ENCODE data around the gene PPP1R12A.

PPP1R12A gene

DNA sequence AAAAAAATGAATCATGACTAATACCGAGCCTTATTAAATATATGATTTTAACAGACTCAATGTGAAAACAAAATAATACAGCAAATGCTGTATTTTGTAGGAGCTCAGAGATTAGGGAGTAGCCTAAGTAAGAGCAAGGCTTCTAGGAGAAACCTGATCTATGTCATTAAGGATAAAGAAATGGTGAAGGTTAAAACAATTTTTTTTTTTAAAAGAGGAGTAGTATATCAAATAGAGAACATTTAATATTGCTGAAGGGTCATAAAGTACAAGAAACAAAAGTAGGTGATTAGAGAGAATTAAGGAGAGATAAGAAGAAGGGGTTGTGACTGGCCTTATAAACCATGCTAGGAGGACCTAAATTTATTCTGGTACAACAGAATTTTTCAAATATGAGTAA is 39.1 kb downstream of the PPP1R12A start:
- TF ChIP-seq, protein P1, sequence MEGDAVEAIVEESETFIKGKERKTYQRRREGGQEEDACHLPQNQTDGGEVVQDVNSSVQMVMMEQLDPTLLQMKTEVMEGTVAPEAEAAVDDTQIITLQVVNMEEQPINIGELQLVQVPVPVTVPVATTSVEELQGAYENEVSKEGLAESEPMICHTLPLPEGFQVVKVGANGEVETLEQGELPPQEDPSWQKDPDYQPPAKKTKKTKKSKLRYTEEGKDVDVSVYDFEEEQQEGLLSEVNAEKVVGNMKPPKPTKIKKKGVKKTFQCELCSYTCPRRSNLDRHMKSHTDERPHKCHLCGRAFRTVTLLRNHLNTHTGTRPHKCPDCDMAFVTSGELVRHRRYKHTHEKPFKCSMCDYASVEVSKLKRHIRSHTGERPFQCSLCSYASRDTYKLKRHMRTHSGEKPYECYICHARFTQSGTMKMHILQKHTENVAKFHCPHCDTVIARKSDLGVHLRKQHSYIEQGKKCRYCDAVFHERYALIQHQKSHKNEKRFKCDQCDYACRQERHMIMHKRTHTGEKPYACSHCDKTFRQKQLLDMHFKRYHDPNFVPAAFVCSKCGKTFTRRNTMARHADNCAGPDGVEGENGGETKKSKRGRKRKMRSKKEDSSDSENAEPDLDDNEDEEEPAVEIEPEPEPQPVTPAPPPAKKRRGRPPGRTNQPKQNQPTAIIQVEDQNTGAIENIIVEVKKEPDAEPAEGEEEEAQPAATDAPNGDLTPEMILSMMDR (IDR thresholded peaks at IDR 0.05; ENCODE audit: low read length, missing control alignments), result no peak
- H3K4me3 ChIP-seq (replicated peaks; ENCODE audit: low read depth, low read length), result no peak overlapping the region
- no peak for DNase-seq (ENCODE audit: low read depth)

DNA sequence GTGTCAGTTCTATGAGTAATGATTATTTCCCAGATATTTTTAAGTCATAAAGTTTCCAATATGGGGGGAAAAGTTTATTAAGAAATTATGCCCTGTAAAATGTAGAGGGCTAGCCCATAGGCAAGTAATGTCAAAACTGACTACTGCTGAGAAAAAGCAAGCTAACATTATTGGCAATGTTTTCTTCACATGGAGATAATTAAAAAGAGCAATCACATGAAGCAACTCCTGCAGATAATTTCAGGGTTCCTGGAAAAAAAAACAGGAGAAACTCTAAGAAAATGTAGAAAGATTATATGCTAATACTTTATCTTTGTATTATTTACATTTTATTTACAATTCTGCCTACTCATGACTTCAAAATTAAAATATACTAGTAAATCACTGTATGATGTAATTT is 39.8 kb downstream of the PPP1R12A start:
- no peak overlapping the region for H3K4me3 ChIP-seq (replicated peaks; ENCODE audit: low read depth, low read length)
- TF ChIP-seq, protein P1 (IDR thresholded peaks at IDR 0.05; ENCODE audit: low read length, missing control alignments), result no peak
- no peak for DNase-seq (ENCODE audit: low read depth)

DNA sequence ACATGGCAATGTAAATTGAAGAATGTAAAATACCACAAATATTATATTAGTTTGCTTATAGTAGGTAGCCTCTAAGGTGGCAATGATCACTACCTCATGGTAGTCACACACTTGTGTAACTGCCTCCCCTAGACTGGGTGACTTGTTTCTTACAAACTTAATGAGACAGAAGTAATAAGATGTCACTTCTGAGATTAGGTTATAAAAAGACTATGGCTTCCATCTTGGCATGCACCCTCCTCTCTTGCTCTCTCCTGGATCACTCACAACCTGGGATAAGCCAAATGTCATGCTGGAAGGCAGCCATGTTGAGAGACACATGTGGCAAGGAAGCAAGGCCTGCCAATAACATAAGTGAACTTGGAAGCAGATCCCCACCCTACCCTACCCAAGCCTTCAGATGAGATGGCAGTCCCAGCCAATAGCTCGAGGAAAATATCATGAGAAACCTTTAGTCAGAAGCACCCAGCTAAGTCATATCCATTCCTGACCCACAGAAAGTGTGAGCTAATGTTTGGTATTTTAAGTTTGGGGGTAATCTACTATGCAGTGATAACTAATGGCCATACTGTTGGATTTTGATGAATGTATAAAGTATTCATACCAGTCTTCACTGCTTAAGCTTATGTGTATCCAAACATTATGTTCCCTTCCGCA is 43.3 kb downstream of the PPP1R12A start:
- H3K4me3 ChIP-seq (replicated peaks; ENCODE audit: low read depth, low read length), result no peak overlapping the region
- DNase-seq (ENCODE audit: low read depth), result no peak
- TF ChIP-seq, protein P1 (IDR thresholded peaks at IDR 0.05; ENCODE audit: low read length, missing control alignments), result no peak

DNA sequence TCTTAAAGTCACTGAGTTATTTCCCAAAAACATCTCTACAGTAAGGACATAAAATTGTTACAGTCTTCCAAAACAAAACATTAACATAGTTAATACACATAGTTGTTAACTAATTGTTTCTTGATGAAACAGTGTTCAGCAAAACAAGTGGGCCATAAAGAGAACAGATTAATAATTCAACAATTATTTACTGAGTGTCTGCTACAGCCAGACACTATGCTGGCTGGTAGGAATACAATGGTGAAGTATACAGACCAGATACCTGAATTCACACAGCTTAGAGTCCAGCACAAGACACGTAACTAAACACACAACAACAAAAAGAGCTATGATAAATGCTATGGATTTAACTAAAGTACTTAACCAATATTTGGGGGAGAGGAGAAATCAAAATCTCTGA is 47.0 kb downstream of the PPP1R12A start:
- TF ChIP-seq, protein P1 (IDR thresholded peaks at IDR 0.05; ENCODE audit: low read length, missing control alignments), result no peak
- no peak overlapping the region for H3K4me3 ChIP-seq (replicated peaks; ENCODE audit: low read depth, low read length)
- DNase-seq (ENCODE audit: low read depth), result no peak

DNA sequence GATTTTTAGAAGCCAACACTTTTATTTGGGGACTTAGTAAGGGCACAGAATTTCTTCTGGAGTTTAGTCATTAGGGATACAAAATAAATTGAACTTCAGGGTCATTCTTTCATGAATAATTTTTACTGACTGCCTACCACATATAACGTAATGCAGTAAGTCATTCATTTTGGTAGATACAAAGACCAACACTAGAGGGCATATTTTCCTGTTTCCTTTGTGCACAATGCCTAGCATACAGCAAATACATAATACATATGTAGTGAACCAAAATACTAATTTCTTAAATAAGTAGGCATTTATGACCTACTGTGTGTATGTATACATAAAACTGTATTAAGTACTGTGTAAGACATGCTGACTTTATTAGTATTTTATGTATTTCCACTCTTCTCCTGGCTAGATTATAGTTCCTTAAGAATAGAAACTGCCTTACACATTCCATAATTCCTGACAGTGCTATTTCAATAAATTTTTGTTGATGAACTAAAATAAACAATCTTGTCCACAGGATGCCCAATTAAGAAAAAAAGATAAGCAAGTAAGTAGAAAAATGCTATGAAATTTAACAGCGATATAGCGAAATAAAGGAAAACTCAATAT is 47.9 kb downstream of the PPP1R12A start:
- TF ChIP-seq, protein P1 (IDR thresholded peaks at IDR 0.05; ENCODE audit: low read length, missing control alignments), result peak; percentile 75
- H3K4me3 ChIP-seq (replicated peaks; ENCODE audit: low read depth, low read length), result no peak overlapping the region
- DNase-seq (ENCODE audit: low read depth), result peak; percentile 78

DNA sequence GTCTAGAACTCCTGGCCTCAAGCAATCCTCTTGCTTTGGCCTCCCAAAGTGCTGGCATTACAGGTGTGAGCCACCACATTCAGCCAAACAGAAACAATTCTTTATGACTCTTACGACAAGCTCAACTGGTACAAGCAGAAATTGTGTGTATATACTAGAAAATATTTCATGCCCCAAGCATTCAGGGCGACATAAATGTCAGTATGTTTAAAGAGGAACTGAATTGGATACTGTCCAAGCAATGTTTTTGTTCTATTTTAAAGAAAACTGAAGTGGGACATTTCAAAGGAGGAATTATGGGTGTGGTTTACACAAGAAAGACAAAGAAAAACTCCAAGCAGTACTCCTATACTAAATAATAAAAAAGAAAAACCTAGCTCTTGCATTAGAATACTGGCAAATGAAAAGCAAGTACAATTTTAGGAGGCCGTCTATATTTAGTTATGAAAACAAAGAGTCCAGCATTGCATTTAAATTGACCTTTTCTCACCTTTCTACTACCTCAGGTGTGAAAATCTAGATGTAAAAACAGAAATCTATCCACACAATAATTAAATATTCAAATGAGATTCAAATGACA is 48.9 kb downstream of the PPP1R12A start:
- peak; percentile 40 for DNase-seq (ENCODE audit: low read depth)
- TF ChIP-seq, protein P1 (IDR thresholded peaks at IDR 0.05; ENCODE audit: low read length, missing control alignments), result no peak
- no peak overlapping the region for H3K4me3 ChIP-seq (replicated peaks; ENCODE audit: low read depth, low read length)
